Hepatocyte (in vitro differentiated cells): ENCODE results near the gene AMH. TPM values are rescaled to one million over a fixed set of nuclear protein-coding genes. Genes with fewer than 3 reads are reported as not detected.

Source experiments
- DNase-seq: peaks from one replicate; pipeline ENCODE4 v3.0.0-alpha.2; 2016; ENCODE audit warnings: low spot score
- H2AFZ ChIP-seq: fragments of 200-600 bp; sonication (generic); 2 replicates; pipeline ENCODE4 v1.6.0; 2016; ENCODE audit warnings: antibody characterized with exemption, mild to moderate bottlenecking
- H3K27ac ChIP-seq: fragments of 200-600 bp; sonication (generic); 2 replicates; pipeline ENCODE4 v1.5.1; 2016; ENCODE audit warnings: mild to moderate bottlenecking
- H3K27me3 ChIP-seq: fragments of 200-600 bp; sonication (generic); 2 replicates; pipeline ENCODE4 v1.6.1; 2016
- H3K36me3 ChIP-seq: fragments of 200-600 bp; sonication (generic); replicated peaks from 2 replicates; pipeline ENCODE4 v1.5.1; 2016; ENCODE audit warnings: low read depth; ENCODE audit not compliant: insufficient read depth
- H3K4me1 ChIP-seq: fragments of 200-600 bp; sonication (generic); 2 replicates; pipeline ENCODE4 v1.5.1; 2016; ENCODE audit warnings: mild to moderate bottlenecking, moderate library complexity; ENCODE audit not compliant: insufficient read depth
- H3K4me2 ChIP-seq: fragments of 200-600 bp; sonication (generic); 2 replicates; pipeline ENCODE4 v1.6.0; 2016
- H3K4me3 ChIP-seq: fragments of 200-600 bp; sonication (generic); 2 replicates; pipeline ENCODE4 v1.5.1; 2016; ENCODE audit warnings: mild to moderate bottlenecking
- H3K79me2 ChIP-seq: fragments of 200-600 bp; sonication (generic); 2 replicates; pipeline ENCODE4 v1.6.0; 2017; ENCODE audit warnings: mild to moderate bottlenecking
- H3K9me2 ChIP-seq: fragments of 200-600 bp; sonication (generic); replicated peaks from 2 replicates; pipeline ENCODE4 v1.6.0; 2017; ENCODE audit warnings: mild to moderate bottlenecking; ENCODE audit not compliant: insufficient read depth
- H3K9me3 ChIP-seq: fragments of 200-600 bp; sonication (generic); 2 replicates; pipeline ENCODE4 v1.5.1; 2016; ENCODE audit warnings: low read depth, mild to moderate bottlenecking
- H4K20me1 ChIP-seq: fragments of 200-600 bp; sonication (generic); 2 replicates; pipeline ENCODE4 v1.6.0; 2016; ENCODE audit warnings: mild to moderate bottlenecking; ENCODE audit not compliant: insufficient read depth, poor library complexity, severe bottlenecking
- EZH2 ChIP-seq: fragments of 200-600 bp; sonication (generic); IDR thresholded peaks from 2 replicates; pipeline ENCODE4 v1.6.1; 2016; ENCODE audit warnings: antibody characterized with exemption, mild to moderate bottlenecking, borderline replicate concordance
- EZH2phosphoT487 ChIP-seq: fragments of 200-600 bp; sonication (generic); IDR thresholded peaks from one replicate; pipeline ENCODE4 v1.6.1; 2018; ENCODE audit warnings: antibody characterized with exemption, mild to moderate bottlenecking, low read depth, moderate library complexity; ENCODE audit not compliant: unreplicated experiment, severe bottlenecking
- WGBS: methylation state at CpG from one replicate; pipeline ENCODE4 v1.1.6; 2016; ENCODE audit warnings: low lambda C conversion rate; ENCODE audit errors: missing lambda C conversion rate; 5-methylcytosine and 5-hydroxymethylcytosine counted together
- polyA plus RNA-seq: library from polyadenylated mRNA; unstranded; fragments of >200 nt; fragmentation: Nextera tagmentation; extraction: Ambion mirVana; gene quantifications from 2 replicates; pipeline ENCODE4 v1.2.1, GENCODE V29; 2016
- total RNA-seq: library from RNA; depleted of rRNA; stranded (reverse); fragments of >200 nt; gene quantifications from 2 replicates; pipeline ENCODE4 v1.2.3, GENCODE V29; 2014
- TF ChIP-seq, protein P1 (sequence below): fragments of 200-600 bp; sonication (generic); IDR thresholded peaks from 2 replicates; pipeline ENCODE4 v1.5.1; 2016; ENCODE audit warnings: antibody characterized with exemption, mild to moderate bottlenecking; ENCODE audit not compliant: poor library complexity

AMH gene
- total and polyA plus RNA-seq, 2 experiments from 2014 or later, result 8.2 to 20.9 TPM

DNA sequence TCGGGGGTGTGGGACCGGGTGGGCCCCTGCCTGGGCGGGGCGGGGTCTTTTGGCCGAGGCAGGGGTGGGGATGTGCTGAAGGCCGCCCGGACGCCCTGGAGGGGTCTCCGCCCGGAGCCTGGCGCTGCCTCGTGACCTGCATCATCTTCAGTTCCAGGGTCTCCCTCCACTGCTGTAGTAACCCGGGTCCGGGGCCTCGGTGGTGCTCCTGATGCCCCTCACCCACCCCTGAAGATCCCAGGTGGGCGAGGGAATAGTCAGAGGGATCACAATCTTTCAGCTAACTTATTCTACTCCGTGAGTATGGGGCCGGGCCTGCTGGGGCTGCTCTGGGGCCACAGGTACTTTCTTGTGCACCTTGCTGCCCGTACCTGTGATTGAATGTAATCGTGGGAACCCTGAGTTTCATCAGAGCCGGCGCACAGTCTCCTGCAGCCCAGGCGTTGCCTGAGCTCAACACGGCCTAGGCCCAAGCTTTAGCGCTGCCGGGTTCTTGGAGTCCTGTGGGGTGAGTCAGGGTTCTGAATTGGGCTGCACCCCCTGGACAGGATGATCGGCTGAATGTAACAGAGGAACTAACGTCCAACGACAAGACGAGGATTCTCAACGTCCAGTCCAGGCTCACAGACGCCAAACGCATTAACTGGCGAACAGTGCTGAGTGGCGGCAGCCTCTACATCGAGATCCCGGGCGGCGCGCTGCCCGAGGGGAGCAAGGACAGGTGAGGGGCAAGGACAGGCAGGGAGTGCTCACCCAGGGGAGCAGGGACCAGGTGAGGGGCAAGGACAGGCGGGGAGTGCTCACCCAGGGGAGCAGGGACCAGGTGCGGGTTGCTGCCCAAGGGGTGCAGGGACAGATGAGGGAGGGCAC, 22.3 kb downstream of the AMH start:
- peak overlapping the region; percentile 99 for H3K27ac ChIP-seq
- H3K9me3 ChIP-seq, result no peaks in the 10 kb centered on the region
- H3K36me3 ChIP-seq, result no peaks in the 10 kb centered on the region
- H3K27me3 ChIP-seq, result no peaks in the 10 kb centered on the region
- H2AFZ ChIP-seq, result no peak overlapping the region
- peaks cover 22% of the 10 kb centered on the region for H3K4me1 ChIP-seq
- 34% methylated on average over 36 of the region's 43 CpGs for WGBS
- peak overlapping the region; percentile 99 for H3K4me2 ChIP-seq
- no peaks in the 10 kb centered on the region for H3K9me2 ChIP-seq
- no peak for TF ChIP-seq EZH2
- TF ChIP-seq, protein P1, sequence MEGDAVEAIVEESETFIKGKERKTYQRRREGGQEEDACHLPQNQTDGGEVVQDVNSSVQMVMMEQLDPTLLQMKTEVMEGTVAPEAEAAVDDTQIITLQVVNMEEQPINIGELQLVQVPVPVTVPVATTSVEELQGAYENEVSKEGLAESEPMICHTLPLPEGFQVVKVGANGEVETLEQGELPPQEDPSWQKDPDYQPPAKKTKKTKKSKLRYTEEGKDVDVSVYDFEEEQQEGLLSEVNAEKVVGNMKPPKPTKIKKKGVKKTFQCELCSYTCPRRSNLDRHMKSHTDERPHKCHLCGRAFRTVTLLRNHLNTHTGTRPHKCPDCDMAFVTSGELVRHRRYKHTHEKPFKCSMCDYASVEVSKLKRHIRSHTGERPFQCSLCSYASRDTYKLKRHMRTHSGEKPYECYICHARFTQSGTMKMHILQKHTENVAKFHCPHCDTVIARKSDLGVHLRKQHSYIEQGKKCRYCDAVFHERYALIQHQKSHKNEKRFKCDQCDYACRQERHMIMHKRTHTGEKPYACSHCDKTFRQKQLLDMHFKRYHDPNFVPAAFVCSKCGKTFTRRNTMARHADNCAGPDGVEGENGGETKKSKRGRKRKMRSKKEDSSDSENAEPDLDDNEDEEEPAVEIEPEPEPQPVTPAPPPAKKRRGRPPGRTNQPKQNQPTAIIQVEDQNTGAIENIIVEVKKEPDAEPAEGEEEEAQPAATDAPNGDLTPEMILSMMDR, result no peak
- TF ChIP-seq EZH2phosphoT487, result no peak
- peaks cover 55% of the 10 kb centered on the region for H3K79me2 ChIP-seq
- H4K20me1 ChIP-seq, result peaks cover 56% of the 10 kb centered on the region
- H3K4me3 ChIP-seq, result peak overlapping the region; percentile 96
- peak; percentile 43 for DNase-seq

DNA sequence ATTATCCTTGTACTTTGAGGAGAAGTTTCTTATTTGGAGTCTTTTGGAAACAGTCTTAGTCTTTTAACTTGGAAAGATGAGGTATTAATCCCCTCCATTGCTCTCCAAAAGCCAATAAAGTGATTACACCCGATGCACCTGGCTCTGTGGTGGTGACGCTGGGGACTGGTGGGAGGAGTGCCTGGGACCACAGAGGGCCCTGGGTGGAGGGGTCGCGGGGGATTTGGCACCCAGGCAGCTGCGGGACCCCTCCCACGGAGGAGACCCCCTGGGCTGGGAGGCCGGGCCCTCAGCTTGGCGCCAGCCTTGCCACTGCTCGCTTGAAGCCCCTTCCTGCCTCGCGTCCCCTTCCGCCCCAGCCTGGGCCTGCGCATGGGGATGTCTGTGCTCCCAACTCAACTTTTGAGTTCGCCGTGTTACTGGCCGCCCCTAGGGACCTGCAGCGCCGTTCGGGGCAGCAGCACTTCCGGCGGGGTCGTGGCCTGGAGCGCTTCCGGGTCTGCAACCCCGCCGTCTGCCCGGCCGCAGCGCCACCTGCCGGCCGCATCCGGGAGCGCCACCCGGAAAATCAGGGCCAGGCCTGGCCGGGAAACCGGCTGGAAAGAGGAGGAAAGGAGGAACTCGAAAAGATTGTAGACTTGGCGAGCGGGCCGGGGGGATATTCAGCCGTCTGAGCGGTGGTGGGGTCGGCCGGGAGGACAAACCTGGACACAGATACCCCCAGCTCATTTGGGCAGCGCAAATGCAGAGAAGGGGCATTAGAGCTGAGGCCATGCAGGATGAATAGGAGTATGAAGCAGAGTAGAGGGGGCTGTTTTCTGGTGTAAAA, 24.4 kb downstream of the AMH start:
- peak overlapping the region; percentile 78 for H3K27ac ChIP-seq
- peak; percentile 85 for DNase-seq
- H3K9me3 ChIP-seq, result no peaks in the 10 kb centered on the region
- peaks cover 56% of the 10 kb centered on the region for H4K20me1 ChIP-seq
- WGBS, result 16% methylated on average over 45 of the region's 45 CpGs
- H3K36me3 ChIP-seq, result no peaks in the 10 kb centered on the region
- H3K79me2 ChIP-seq, result peaks cover 55% of the 10 kb centered on the region
- H3K4me2 ChIP-seq, result peak overlapping the region; percentile 99
- TF ChIP-seq, protein P1, result peak; percentile 100
- TF ChIP-seq EZH2phosphoT487 (no peak), EZH2 (no peak)
- H3K9me2 ChIP-seq, result no peaks in the 10 kb centered on the region
- H3K4me3 ChIP-seq, result no peak overlapping the region
- H3K27me3 ChIP-seq, result no peaks in the 10 kb centered on the region
- no peak overlapping the region for H2AFZ ChIP-seq
- peaks cover 22% of the 10 kb centered on the region for H3K4me1 ChIP-seq

DNA sequence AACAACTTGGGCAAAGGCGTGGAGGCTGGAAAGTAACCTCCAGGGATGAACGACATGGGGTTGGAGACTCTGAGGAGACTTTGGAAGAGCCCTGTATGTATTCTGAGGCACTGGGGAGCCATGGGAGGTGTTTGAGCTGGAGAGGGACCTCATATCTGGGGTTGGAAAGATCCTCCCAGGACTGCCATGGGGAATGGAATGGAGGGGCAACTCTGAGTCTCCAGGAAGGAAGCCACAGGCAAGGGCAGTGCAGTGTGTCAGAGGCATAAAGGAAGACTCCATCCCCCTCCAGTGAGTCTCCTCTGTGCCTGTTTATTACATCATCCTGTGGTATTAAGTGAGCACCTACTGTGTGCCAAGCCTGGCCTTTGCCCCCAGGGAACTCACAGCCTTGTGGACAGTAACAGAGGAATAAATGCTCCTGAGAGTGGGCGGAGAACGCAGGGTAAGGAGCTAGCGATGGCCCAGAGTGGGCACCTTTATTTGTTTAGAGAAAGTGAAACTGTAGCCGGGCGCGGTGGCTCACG, 25.1 kb downstream of the AMH start:
- Histone ChIP-seq H3K9me2 (no peaks in the 10 kb centered on the region), H3K79me2 (peaks cover 55% of the 10 kb centered on the region), H3K27ac (peak overlapping the region; percentile 78), H4K20me1 (peaks cover 56% of the 10 kb centered on the region), H3K9me3 (no peaks in the 10 kb centered on the region), H3K27me3 (no peaks in the 10 kb centered on the region), H3K4me1 (peaks cover 22% of the 10 kb centered on the region), H3K4me2 (peak overlapping the region; percentile 99), H2AFZ (no peak overlapping the region), H3K36me3 (no peaks in the 10 kb centered on the region), H3K4me3 (no peak overlapping the region)
- DNase-seq, result no peak
- TF ChIP-seq, protein P1, result no peak
- TF ChIP-seq EZH2phosphoT487 (no peak), EZH2 (no peak)
- 91% methylated on average over 9 of the region's 9 CpGs for WGBS
